RWPE1 (cell line): ENCODE results near the gene NNMT.

Experiments
- CTCF ChIA-PET: fragments of 350-600 bp; sonication (Branson Sonifier 250); formaldehyde crosslinking; extraction: SDS; loops from one replicate; lab custom pipeline; 2021; lab: Yijun Ruan, JAX
- POLR2A ChIA-PET: fragments of 400-600 bp; formaldehyde crosslinking; extraction: SDS; loops from one replicate; lab custom pipeline; 2020; ENCODE audit warnings: antibody characterized with exemption; ENCODE audit not compliant: low non-redundant PET; lab: Yijun Ruan, JAX
- DNase-seq: peaks from one replicate; pipeline ENCODE4 v3.0.0; 2012; ENCODE audit warnings: low spot score
- H3K27ac ChIP-seq: fragments of 450-650 bp; 2 replicates; pipeline ENCODE4 v1.5.1; 2017
- TF ChIP-seq, protein P1 (sequence below): fragments of 450-650 bp; conservative IDR thresholded peaks from 2 replicates; pipeline ENCODE4 v1.5.1; 2017; ENCODE audit warnings: low read depth, mild to moderate bottlenecking

NNMT gene

DNA sequence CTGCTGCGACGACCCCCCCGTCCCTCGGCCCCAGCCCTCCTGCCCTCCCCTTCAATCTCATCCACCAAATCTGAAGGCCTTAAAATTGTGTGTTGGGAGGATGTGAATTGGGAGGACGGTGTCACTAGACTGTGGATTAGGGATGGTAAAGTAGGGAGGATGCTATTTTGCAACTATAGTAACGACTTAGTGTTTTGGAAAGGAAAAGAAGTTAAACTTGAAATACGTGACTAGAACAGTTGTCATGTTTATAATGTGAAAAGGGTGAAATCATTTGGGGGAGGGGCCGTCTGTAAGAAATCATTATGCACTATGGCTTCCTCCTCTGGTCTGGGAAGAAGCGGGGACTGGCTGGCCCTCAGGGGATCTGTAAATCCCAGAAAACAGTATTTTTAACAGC is 43.4 kb upstream of the NNMT start:
- H3K27ac ChIP-seq: peak overlapping the region; percentile 54
- TF ChIP-seq, protein P1, sequence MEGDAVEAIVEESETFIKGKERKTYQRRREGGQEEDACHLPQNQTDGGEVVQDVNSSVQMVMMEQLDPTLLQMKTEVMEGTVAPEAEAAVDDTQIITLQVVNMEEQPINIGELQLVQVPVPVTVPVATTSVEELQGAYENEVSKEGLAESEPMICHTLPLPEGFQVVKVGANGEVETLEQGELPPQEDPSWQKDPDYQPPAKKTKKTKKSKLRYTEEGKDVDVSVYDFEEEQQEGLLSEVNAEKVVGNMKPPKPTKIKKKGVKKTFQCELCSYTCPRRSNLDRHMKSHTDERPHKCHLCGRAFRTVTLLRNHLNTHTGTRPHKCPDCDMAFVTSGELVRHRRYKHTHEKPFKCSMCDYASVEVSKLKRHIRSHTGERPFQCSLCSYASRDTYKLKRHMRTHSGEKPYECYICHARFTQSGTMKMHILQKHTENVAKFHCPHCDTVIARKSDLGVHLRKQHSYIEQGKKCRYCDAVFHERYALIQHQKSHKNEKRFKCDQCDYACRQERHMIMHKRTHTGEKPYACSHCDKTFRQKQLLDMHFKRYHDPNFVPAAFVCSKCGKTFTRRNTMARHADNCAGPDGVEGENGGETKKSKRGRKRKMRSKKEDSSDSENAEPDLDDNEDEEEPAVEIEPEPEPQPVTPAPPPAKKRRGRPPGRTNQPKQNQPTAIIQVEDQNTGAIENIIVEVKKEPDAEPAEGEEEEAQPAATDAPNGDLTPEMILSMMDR: no peak
- CTCF ChIA-PET: no interaction called here
- POLR2A ChIA-PET: no interaction called here
- DNase-seq: no peak

DNA sequence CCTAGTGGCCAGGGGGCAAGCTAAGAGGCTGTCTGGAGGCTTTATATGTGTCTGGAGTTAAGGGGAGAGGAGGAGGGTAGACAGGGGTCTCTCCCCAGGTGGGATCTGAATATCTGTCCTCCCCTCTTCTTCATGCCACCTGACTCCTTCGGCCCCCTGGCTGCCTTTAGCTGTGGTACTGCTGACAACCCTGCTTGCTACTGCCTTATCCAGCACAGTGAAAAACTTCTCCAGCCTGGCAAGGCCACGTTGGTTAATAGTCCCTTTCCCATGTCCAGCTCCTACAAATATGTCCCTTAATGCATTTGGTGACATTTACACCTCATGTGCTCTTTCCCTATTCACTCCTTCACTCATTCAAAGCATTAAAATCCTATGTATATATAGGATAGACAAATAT is 42.4 kb upstream of the NNMT start:
- H3K27ac ChIP-seq: peak overlapping the region; percentile 65
- POLR2A ChIA-PET: no interaction called here
- no peak for DNase-seq
- CTCF ChIA-PET: interaction anchor here (0.6 to 0.9 kb wide), 2 partner anchors 56 to 379 kb away, joined by 3 read pairs; no protein-coding TSS in a partner anchor
- TF ChIP-seq, protein P1: no peak

DNA sequence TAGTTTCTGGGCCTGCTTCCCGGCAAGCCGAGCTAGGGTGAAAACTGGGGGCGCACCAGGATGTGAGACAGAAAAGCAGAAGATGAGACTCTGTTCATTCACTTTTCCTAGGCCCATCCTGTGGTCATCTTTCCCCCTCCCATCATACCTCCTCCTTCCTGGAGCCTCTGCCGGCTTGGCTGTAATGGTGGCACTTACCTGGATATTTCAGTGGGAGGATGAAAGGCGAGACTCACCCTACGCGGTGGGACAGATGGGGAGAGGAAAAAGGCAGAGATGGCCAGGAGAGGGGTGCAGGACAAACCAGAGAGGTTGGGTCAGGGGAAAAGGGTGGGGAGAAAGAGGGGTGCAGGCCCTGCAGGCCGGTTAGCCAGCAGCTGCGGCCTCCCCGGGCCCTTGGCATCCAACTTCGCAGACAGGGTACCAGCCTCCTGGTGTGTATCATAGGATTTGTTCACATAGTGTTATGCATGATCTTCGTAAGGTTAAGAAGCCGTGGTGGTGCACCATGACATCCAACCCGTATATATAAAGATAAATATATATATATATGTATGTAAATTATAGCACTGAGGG is 41.5 kb upstream of the NNMT start:
- TF ChIP-seq, protein P1: no peak
- ChIA-PET POLR2A (no interaction called here), CTCF (interaction anchor here (0.7 kb wide), 1 partner anchor 475 kb away, joined by 3 read pairs; the partner anchor contains the start of gene CLDN25)
- peak overlapping the region; percentile 65 for H3K27ac ChIP-seq
- DNase-seq: no peak

DNA sequence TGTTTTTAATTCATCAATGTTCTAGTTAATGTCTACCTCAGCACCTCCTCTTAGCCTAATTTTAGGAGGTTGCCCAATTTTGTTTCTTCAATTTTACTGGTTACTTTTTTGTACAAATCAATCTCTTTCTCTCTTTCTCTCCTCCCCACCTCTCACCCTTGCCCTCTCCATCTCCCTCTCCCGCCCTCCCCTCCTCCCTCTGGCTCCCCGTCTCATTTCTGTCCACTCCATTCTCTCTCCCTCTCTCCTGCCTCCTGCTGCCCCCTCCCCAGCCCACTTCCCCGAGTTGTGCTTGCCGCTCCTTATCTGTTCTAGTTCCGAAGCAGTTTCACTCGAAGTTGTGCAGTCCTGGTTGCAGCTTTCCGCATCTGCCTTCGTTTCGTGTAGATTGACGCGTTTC is 40.9 kb upstream of the NNMT start:
- H3K27ac ChIP-seq: peak overlapping the region; percentile 65
- TF ChIP-seq, protein P1: no peak
- ChIA-PET POLR2A (no interaction called here), CTCF (no interaction called here)
- no peak for DNase-seq

DNA sequence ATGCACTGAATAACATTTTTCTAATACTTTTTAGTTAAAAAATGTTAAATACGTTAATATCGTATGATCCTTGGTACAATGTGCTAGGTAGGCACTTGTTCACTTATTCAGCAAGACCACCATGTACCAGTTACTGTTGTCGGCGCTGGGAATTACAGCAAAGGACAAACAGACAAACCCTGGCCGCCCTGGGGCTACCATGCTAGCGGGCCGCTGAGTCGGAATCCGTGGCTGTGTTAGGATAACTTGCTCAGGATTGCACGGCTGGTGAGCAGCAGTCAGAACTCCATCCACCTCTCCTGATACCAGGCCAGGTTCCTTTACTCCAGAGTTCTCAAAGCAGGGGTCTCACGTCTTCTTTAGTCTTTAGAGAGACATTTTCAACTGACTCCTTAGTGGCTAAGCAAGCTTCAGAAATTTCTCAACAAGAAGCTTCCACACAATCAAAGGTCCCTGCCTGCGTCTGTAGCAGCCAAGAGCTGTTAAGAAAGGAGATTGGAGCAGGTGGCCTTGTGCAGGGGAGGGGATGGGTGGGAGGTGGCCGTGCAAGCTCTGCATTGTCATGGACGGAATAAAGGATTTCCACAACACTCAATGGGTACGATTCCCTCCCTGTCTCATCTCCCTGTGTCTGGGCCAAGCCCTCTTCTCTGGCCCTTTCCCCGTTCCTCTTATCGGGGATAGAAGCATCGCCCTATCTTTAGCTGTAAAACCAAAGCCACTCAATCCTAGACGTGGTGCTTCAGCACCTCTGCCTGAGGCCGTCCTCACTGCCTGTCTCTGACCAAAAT is 39.8 kb upstream of the NNMT start:
- ChIA-PET POLR2A (no interaction called here), CTCF (no interaction called here)
- no peak for DNase-seq
- TF ChIP-seq, protein P1: no peak
- H3K27ac ChIP-seq: peak overlapping the region; percentile 91

DNA sequence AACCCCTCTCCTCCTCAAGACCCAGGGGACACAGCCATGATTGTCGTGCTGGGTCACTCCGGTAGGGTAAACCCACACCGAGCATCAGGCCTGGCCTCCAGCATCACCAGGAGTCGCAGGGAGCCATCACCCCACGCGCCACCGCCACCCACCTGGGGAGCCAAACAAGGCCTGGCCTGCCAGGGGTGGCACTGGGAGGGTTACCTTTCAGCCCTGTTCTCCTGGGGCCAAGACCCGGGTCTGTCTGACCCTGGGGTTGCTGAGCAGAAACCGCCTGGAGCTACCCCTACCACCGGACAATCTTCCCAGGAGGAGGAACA is 39.3 kb upstream of the NNMT start:
- no peak for DNase-seq
- ChIA-PET POLR2A (no interaction called here), CTCF (no interaction called here)
- H3K27ac ChIP-seq: peak overlapping the region; percentile 91
- TF ChIP-seq, protein P1: no peak
